OCI-LY3 (cell line): Measurements from ENCODE around the gene SLC5A10.
"Not testable (repeated sequence)": the region's sequence is repeated elsewhere in the genome, so short reads cannot be mapped to it uniquely, and the experiment has no call there.

ENCODE experiments used
- EZH2phosphoT487 ChIP-seq: fragments of 200-600 bp; shearing (Covaris generic); IDR thresholded peaks from 2 replicates; pipeline ENCODE4 v1.6.1; 2018; ENCODE audit warnings: antibody characterized with exemption, mixed run types, low read depth
- TF ChIP-seq, protein P1 (sequence below): fragments of 200-600, 300-600 bp; sonication (generic); IDR thresholded peaks from 2 replicates; pipeline ENCODE4 v1.5.1; 2014; ENCODE audit warnings: antibody characterized with exemption, low read length, low read depth

DNA sequence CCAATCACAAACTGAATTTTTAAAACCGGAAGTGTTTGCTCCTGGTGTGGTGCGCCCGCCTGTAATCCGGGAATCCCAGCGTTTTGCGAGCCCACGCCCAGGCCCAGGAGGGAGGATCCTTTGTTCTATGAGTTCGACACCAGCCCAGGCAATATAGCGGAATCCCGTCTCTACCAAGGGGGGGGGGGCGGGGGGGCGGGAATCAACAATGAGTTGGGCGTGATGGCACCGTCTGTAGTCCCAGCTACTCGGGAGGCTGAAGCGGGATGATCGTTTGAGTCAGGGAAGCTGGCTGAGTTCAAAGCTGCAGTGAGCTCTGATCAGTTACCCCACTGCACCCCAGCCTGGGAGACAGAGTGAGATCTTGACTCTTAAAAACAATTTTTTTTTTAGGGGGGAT lies 112.4 kb downstream of the SLC5A10 start:
- TF ChIP-seq, protein P1, sequence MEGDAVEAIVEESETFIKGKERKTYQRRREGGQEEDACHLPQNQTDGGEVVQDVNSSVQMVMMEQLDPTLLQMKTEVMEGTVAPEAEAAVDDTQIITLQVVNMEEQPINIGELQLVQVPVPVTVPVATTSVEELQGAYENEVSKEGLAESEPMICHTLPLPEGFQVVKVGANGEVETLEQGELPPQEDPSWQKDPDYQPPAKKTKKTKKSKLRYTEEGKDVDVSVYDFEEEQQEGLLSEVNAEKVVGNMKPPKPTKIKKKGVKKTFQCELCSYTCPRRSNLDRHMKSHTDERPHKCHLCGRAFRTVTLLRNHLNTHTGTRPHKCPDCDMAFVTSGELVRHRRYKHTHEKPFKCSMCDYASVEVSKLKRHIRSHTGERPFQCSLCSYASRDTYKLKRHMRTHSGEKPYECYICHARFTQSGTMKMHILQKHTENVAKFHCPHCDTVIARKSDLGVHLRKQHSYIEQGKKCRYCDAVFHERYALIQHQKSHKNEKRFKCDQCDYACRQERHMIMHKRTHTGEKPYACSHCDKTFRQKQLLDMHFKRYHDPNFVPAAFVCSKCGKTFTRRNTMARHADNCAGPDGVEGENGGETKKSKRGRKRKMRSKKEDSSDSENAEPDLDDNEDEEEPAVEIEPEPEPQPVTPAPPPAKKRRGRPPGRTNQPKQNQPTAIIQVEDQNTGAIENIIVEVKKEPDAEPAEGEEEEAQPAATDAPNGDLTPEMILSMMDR = not testable (repeated sequence)
- not testable (repeated sequence) for TF ChIP-seq EZH2phosphoT487
